IMR-90 (cell line): Measurements from ENCODE around the gene NCOA5.

Source experiments
- CEBPB ChIP-seq: IDR thresholded peaks from 2 replicates; pipeline ENCODE4 v1.6.1; 2012; ENCODE audit warnings: low read depth, low read length, improper control_type of control experiment
- FOS ChIP-seq: fragments of 150-350 bp; IDR thresholded peaks from 2 replicates; pipeline ENCODE4 v1.6.1; 2016; ENCODE audit warnings: low read depth, low read length
- MAFK ChIP-seq: IDR thresholded peaks from 2 replicates; pipeline ENCODE4 v1.6.1; 2012; ENCODE audit warnings: low read depth, low read length, improper control_type of control experiment
- POLR2A ChIP-seq: IDR thresholded peaks from 2 replicates; pipeline ENCODE4 v1.6.1; 2012; ENCODE audit warnings: mild to moderate bottlenecking, low read depth, low read length
- RAD21 ChIP-seq: IDR thresholded peaks from 2 replicates; pipeline ENCODE4 v1.6.1; 2012; ENCODE audit warnings: low read length, improper control_type of control experiment
- TF ChIP-seq, protein P1 (sequence below): fragments of 150-350 bp; IDR thresholded peaks from 2 replicates; pipeline ENCODE4 v1.6.1; 2016; ENCODE audit warnings: low read depth, mild to moderate bottlenecking, low read length, moderate library complexity, borderline replicate concordance
- TF ChIP-seq, protein P2 (sequence below): conservative IDR thresholded peaks from 2 replicates; pipeline ENCODE4 v1.5.1; 2012; ENCODE audit warnings: mild to moderate bottlenecking, low read depth, low read length, improper control_type of control experiment

DNA sequence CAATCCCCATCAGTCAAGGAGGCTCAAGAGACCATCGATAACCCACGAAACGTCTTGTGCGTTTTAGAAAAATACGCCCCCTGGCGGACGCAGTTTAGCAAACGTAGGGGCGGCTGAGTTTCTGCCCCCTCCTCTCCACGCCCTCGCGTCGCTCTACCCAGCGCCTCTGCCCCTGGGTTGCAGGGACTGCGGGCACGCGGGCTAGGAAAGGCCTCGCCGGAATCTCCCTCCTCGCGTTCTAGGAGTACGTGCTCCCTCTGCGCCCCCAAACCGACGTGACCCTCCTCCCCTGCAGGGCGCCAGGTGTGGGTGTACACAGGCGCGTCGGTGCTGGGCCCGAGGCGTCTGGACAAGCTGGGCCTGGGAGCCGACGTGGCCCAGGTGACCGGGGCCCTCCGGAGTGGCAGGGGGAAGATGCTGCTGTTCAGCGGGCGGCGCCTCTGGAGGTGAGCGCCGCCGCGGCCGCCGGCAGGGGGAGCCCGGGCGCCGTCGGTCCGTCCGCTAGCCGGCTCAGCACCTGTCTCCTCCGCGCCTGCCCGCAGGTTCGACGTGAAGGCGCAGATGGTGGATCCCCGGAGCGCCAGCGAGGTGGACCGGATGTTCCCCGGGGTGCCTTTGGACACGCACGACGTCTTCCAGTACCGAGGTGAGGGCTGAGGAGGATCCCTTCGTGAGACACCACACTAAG lies 75.8 kb downstream of the NCOA5 start:
- TF ChIP-seq, protein P1, sequence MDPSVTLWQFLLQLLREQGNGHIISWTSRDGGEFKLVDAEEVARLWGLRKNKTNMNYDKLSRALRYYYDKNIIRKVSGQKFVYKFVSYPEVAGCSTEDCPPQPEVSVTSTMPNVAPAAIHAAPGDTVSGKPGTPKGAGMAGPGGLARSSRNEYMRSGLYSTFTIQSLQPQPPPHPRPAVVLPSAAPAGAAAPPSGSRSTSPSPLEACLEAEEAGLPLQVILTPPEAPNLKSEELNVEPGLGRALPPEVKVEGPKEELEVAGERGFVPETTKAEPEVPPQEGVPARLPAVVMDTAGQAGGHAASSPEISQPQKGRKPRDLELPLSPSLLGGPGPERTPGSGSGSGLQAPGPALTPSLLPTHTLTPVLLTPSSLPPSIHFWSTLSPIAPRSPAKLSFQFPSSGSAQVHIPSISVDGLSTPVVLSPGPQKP = no peak
- TF ChIP-seq, protein P2, sequence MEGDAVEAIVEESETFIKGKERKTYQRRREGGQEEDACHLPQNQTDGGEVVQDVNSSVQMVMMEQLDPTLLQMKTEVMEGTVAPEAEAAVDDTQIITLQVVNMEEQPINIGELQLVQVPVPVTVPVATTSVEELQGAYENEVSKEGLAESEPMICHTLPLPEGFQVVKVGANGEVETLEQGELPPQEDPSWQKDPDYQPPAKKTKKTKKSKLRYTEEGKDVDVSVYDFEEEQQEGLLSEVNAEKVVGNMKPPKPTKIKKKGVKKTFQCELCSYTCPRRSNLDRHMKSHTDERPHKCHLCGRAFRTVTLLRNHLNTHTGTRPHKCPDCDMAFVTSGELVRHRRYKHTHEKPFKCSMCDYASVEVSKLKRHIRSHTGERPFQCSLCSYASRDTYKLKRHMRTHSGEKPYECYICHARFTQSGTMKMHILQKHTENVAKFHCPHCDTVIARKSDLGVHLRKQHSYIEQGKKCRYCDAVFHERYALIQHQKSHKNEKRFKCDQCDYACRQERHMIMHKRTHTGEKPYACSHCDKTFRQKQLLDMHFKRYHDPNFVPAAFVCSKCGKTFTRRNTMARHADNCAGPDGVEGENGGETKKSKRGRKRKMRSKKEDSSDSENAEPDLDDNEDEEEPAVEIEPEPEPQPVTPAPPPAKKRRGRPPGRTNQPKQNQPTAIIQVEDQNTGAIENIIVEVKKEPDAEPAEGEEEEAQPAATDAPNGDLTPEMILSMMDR = peak; percentile 67
- TF ChIP-seq POLR2A = no peak
- no peak for TF ChIP-seq MAFK
- TF ChIP-seq CEBPB = no peak
- TF ChIP-seq FOS = no peak
- TF ChIP-seq RAD21 = peak; percentile 60
